IMR-90 (cell line): ENCODE results near the gene TEX35. TPM values are rescaled to one million over a fixed set of nuclear protein-coding genes. Genes with fewer than 3 reads are reported as not detected.
A peak's percentile ranks its signal among the peaks of the same experiment; 100 is the strongest.

ENCODE experiments used
- ATAC-seq: fragments of 200-7000 bp; cut with Tn5 transposase; 2 replicates; pipeline ENCODE4 v1.9.1; 2020; ENCODE audit warnings: low read depth, mild to moderate bottlenecking, moderate library complexity
- BruUV-seq: library from RNA; stranded (reverse); fragments of 400-500 nt; replicated peaks from 2 replicates; lab custom pipeline; 2021; lab: Mats Ljungman, UMichigan
- CTCF ChIA-PET: fragments of 300-600 bp; formaldehyde crosslinking; extraction: SDS; loops from one replicate; lab custom pipeline; 2021; ENCODE audit warnings: antibody characterized with exemption; lab: Yijun Ruan, JAX
- POLR2A ChIA-PET: fragments of 300-600 bp; sonication (Branson Sonifier 250); formaldehyde crosslinking; loops from one replicate; lab custom pipeline; 2022; ENCODE audit warnings: antibody characterized with exemption; ENCODE audit not compliant: unreplicated experiment; lab: Charles Lee
- DNase-seq: peaks from one replicate; pipeline ENCODE4 v3.0.0; 2013
- H2AFZ ChIP-seq: replicated peaks from 2 replicates; pipeline ENCODE3; 2013; ENCODE audit warnings: low read length, mild to moderate bottlenecking; ENCODE audit not compliant: poor library complexity
- H2AK5ac ChIP-seq: 2 replicates; pipeline ENCODE4 v1.6.1; 2013; ENCODE audit warnings: low read depth, low read length, inconsistent platforms
- H2AK9ac ChIP-seq: replicated peaks from 2 replicates; pipeline ENCODE3; 2013; ENCODE audit warnings: mild to moderate bottlenecking, low read depth, low read length, moderate library complexity; ENCODE audit not compliant: poor library complexity
- H2BK120ac ChIP-seq: 2 replicates; pipeline ENCODE4 v1.6.1; 2013; ENCODE audit warnings: low read depth, low read length, inconsistent platforms
- H2BK15ac ChIP-seq: 3 replicates; pipeline ENCODE4 v1.6.1; 2013; ENCODE audit warnings: low read depth, low read length, inconsistent platforms
- H2BK20ac ChIP-seq: 2 replicates; pipeline ENCODE4 v1.6.1; 2013; ENCODE audit warnings: low read depth, mild to moderate bottlenecking, inconsistent platforms, low read length, moderate library complexity
- H2BK5ac ChIP-seq: 2 replicates; pipeline ENCODE4 v1.6.1; 2013; ENCODE audit warnings: mild to moderate bottlenecking, low read depth, low read length, inconsistent platforms; ENCODE audit not compliant: poor library complexity, severe bottlenecking
- H3K14ac ChIP-seq: replicated peaks from 2 replicates; pipeline ENCODE4 v1.6.1; 2013; ENCODE audit warnings: low read depth, low read length, inconsistent platforms
- H3K18ac ChIP-seq: 2 replicates; pipeline ENCODE4 v1.6.1; 2013; ENCODE audit warnings: low read depth, low read length, control low read depth
- H3K23ac ChIP-seq: 2 replicates; pipeline ENCODE4 v1.6.1; 2013; ENCODE audit warnings: low read depth, low read length, inconsistent platforms
- H3K27ac ChIP-seq: 2 replicates; pipeline ENCODE4 v1.5.1; 2013; ENCODE audit warnings: mild to moderate bottlenecking, control low read depth, low read length; ENCODE audit not compliant: insufficient read depth
- H3K27me3 ChIP-seq: 2 replicates; pipeline ENCODE4 v1.6.1; 2013; ENCODE audit warnings: low read length; ENCODE audit not compliant: control insufficient read depth, insufficient read depth
- H3K36me3 ChIP-seq: 2 replicates; pipeline ENCODE4 v1.6.1; 2013; ENCODE audit warnings: low read length, mixed read lengths; ENCODE audit not compliant: control insufficient read depth, insufficient read depth
- H3K4ac ChIP-seq: 2 replicates; pipeline ENCODE4 v1.6.1; 2013; ENCODE audit warnings: low read depth, low read length, inconsistent platforms
- H3K4me1 ChIP-seq: 2 replicates; pipeline ENCODE4 v1.6.1; 2013; ENCODE audit warnings: low read length, mixed read lengths; ENCODE audit not compliant: control insufficient read depth, insufficient read depth
- H3K4me2 ChIP-seq: 2 replicates; pipeline ENCODE4 v1.6.1; 2013; ENCODE audit warnings: low read depth, mild to moderate bottlenecking, control low read depth, low read length, moderate library complexity
- H3K4me3 ChIP-seq: 2 replicates; pipeline ENCODE4 v1.5.1; 2013; ENCODE audit warnings: low read depth, mild to moderate bottlenecking, control low read depth, low read length, moderate library complexity; ENCODE audit not compliant: insufficient read depth
- H3K56ac ChIP-seq: 2 replicates; pipeline ENCODE4 v1.6.1; 2013; ENCODE audit warnings: low read length, inconsistent platforms; ENCODE audit not compliant: insufficient read depth; ENCODE audit errors: extremely low read depth
- H3K79me1 ChIP-seq, 2 experiments: 2 replicates each; pipeline ENCODE4 v1.6.1; 2013; ENCODE audit warnings: low read length in 2 of 2, inconsistent platforms in 1 of 2, low read depth in 1 of 2
- H3K9ac ChIP-seq: 2 replicates; pipeline ENCODE4 v1.6.1; 2013; ENCODE audit warnings: low read depth, low read length, control low read depth
- H3K9me1 ChIP-seq: 2 replicates; pipeline ENCODE4 v1.6.1; 2013; ENCODE audit warnings: low read length, inconsistent platforms; ENCODE audit not compliant: insufficient read depth
- H3K9me3 ChIP-seq: 2 replicates; pipeline ENCODE4 v1.6.1; 2013; ENCODE audit warnings: low read length; ENCODE audit not compliant: control insufficient read depth, insufficient read depth
- H4K20me1 ChIP-seq: 2 replicates; pipeline ENCODE4 v1.6.1; 2013; ENCODE audit warnings: low read length, inconsistent platforms; ENCODE audit not compliant: insufficient read depth
- H4K5ac ChIP-seq: 2 replicates; pipeline ENCODE4 v1.6.1; 2013; ENCODE audit warnings: mild to moderate bottlenecking, low read depth, low read length, control low read depth
- H4K8ac ChIP-seq, 2 experiments: 2 replicates each; pipeline ENCODE4 v1.6.1; 2013; ENCODE audit warnings: low read depth in 2 of 2, low read length in 2 of 2, control low read depth in 1 of 2, inconsistent platforms in 1 of 2
- H4K91ac ChIP-seq: 2 replicates; pipeline ENCODE4 v1.6.1; 2013; ENCODE audit warnings: low read depth, low read length, inconsistent platforms; ENCODE audit not compliant: insufficient read depth
- BHLHE40 ChIP-seq: fragments of 150-350 bp; IDR thresholded peaks from 2 replicates; pipeline ENCODE4 v1.6.1; 2016; ENCODE audit warnings: mild to moderate bottlenecking, low read depth, low read length
- CEBPB ChIP-seq: IDR thresholded peaks from 2 replicates; pipeline ENCODE4 v1.6.1; 2012; ENCODE audit warnings: low read depth, low read length, improper control_type of control experiment
- CTCF ChIP-seq: conservative IDR thresholded peaks from 2 replicates; pipeline ENCODE4 v1.5.1; 2012; ENCODE audit warnings: mild to moderate bottlenecking, low read depth, low read length, improper control_type of control experiment
- FOS ChIP-seq: fragments of 150-350 bp; IDR thresholded peaks from 2 replicates; pipeline ENCODE4 v1.6.1; 2016; ENCODE audit warnings: low read depth, low read length
- MAFK ChIP-seq: IDR thresholded peaks from 2 replicates; pipeline ENCODE4 v1.6.1; 2012; ENCODE audit warnings: low read depth, low read length, improper control_type of control experiment
- MAZ ChIP-seq: IDR thresholded peaks from 2 replicates; pipeline ENCODE4 v1.6.1; 2012; ENCODE audit warnings: low read depth, mild to moderate bottlenecking, low read length, improper control_type of control experiment, moderate library complexity, borderline replicate concordance
- MXI1 ChIP-seq: IDR thresholded peaks from 2 replicates; pipeline ENCODE4 v1.6.1; 2012; ENCODE audit warnings: low read depth, mild to moderate bottlenecking, low read length, moderate library complexity, borderline replicate concordance
- NFE2L2 ChIP-seq: fragments of 150-350 bp; IDR thresholded peaks from 2 replicates; pipeline ENCODE4 v1.6.1; 2016; ENCODE audit warnings: low read depth, mild to moderate bottlenecking, low read length
- POLR2A ChIP-seq: IDR thresholded peaks from 2 replicates; pipeline ENCODE4 v1.6.1; 2012; ENCODE audit warnings: mild to moderate bottlenecking, low read depth, low read length
- RAD21 ChIP-seq: IDR thresholded peaks from 2 replicates; pipeline ENCODE4 v1.6.1; 2012; ENCODE audit warnings: low read length, improper control_type of control experiment
- RFX5 ChIP-seq: IDR thresholded peaks from 2 replicates; pipeline ENCODE4 v1.8.0; 2012; ENCODE audit warnings: low read depth, mild to moderate bottlenecking, low read length, moderate library complexity
- SMC3 ChIP-seq: fragments of 150-350 bp; IDR thresholded peaks from 2 replicates; pipeline ENCODE4 v1.6.1; 2016; ENCODE audit warnings: low read depth, mild to moderate bottlenecking, antibody characterized with exemption, low read length, moderate library complexity
- WGBS, 2 experiments: methylation state at CpG; one replicate each; pipeline versions ENCODE4 v1.1.5 to v1.1.7; 2013; ENCODE audit warnings: missing lambda C conversion rate in 2 of 2; ENCODE audit not compliant: insufficient read length in 1 of 2; ENCODE audit errors: extremely low coverage in 2 of 2; 5-methylcytosine and 5-hydroxymethylcytosine counted together
- dilution Hi-C: fragments of 300-500 bp; cut with HindIII; formaldehyde crosslinking; loops from one replicate; pipeline ENCODE4 v1.14.3; 2018; ENCODE audit warnings: low sequenced_read_pairs; ENCODE audit not compliant: unreplicated experiment
- in situ Hi-C: fragments of 300-500 bp; cut with MboI; formaldehyde crosslinking; loops from 3 replicates; pipeline ENCODE4 v1.14.3; 2019; ENCODE audit warnings: low sequenced_read_pairs, inconsistent platforms, mixed read lengths
- intact Hi-C: fragments of 100-400 bp; cut with micrococcal nuclease; formaldehyde crosslinking; loops from 2 replicates; pipeline ENCODE4 v1.10.0; 2022
- polyA plus RNA-seq, 3 experiments: library from polyadenylated mRNA; depleted of rRNA; stranded (reverse); fragments of >200 nt; gene quantifications; 2 replicates each; pipeline ENCODE4 v1.2.3, GENCODE V29; 2012; ENCODE audit warnings: low replicate concordance in 1 of 3
- total RNA-seq: library from RNA; depleted of rRNA; stranded (reverse); fragments of >200 nt; gene quantifications from 2 replicates; pipeline ENCODE4 v1.2.3, GENCODE V29; 2012

TEX35 gene
- total and polyA plus RNA-seq, 2 of the 4 experiments (the other 2 are of a cell fraction) = 0.05 TPM; not detected in 1

GRCh38 chr1:178498896-178499675, 13.8 kb upstream of the TEX35 start:
- H3K23ac ChIP-seq = no peak overlapping the region
- H3K9me1 ChIP-seq = peaks cover 4% of the 10 kb centered on the region; the same call in 1 of the 2 replicates
- peak overlapping the region; percentile 59 for H2AFZ ChIP-seq
- no peak overlapping the region for H3K27ac ChIP-seq
- no TSS peak for BruUV-seq
- H2AK5ac ChIP-seq = no peak overlapping the region
- TF ChIP-seq POLR2A (no peak), RAD21 (no peak), CTCF (no peak), MXI1 (no peak), NFE2L2 (no peak), MAZ (no peak), MAFK (no peak), BHLHE40 (no peak), CEBPB (no peak), FOS (no peak), SMC3 (no peak), RFX5 (no peak)
- no peak overlapping the region for H4K8ac ChIP-seq
- H3K4me1 ChIP-seq = no peaks in the 10 kb centered on the region
- no peak overlapping the region for H3K9ac ChIP-seq
- in situ Hi-C loops (no loop called here), dilution Hi-C loops (no loop called here), intact Hi-C loops (loop anchor here (10.0 kb wide), 1 partner anchor 544 kb away; no protein-coding TSS in a partner anchor)
- H3K4me3 ChIP-seq = no peak overlapping the region
- no peak overlapping the region for H2BK5ac ChIP-seq
- no peaks in the 10 kb centered on the region for H4K20me1 ChIP-seq
- DNase-seq (no peak), ATAC-seq (no peak)
- ChIA-PET POLR2A (no interaction called here), CTCF (no interaction called here)
- no peak overlapping the region for H3K14ac ChIP-seq
- H3K4me2 ChIP-seq = no peak overlapping the region
- H2BK20ac ChIP-seq = no peak overlapping the region
- H4K91ac ChIP-seq = no peak overlapping the region
- H3K18ac ChIP-seq = no peak overlapping the region
- H2AK9ac ChIP-seq = no peak overlapping the region
- no peaks in the 10 kb centered on the region for H3K9me3 ChIP-seq
- no peak overlapping the region for H4K5ac ChIP-seq
- no peaks in the 10 kb centered on the region for H3K36me3 ChIP-seq
- H3K4ac ChIP-seq = no peak overlapping the region
- no peak overlapping the region for H2BK120ac ChIP-seq
- H3K27me3 ChIP-seq = peaks cover 3% of the 10 kb centered on the region; the same call in 1 of the 2 replicates
- no peak overlapping the region for H2BK15ac ChIP-seq
- H3K79me1 ChIP-seq = no peaks in the 10 kb centered on the region
- H3K56ac ChIP-seq = no peak overlapping the region
- WGBS, 2 experiments = 98% methylated on average over 6 of the region's 16 CpGs; no CpG with 5 or more reads in 1 of the 2 experiments
